SK-N-SH treated with all-trans-retinoic acid at 6 μM for 48 hours (cell line): Measurements from ENCODE around the gene NSMF.

Experiments used
- ATAC-seq: fragments of 200-7000 bp; cut with Tn5 transposase; 3 replicates; pipeline ENCODE4 v1.9.1; 2020; ENCODE audit warnings: mild to moderate bottlenecking, moderate library complexity
- ARNTL ChIP-seq: fragments of 450-650 bp; formaldehyde crosslinking; IDR thresholded peaks from 2 replicates; pipeline ENCODE4 v1.5.0; 2020; ENCODE audit warnings: low read depth, mild to moderate bottlenecking, moderate library complexity, borderline replicate concordance
- BACH2 ChIP-seq: fragments of 250-450 bp; sonication (Bioruptor Pico); IDR thresholded peaks from 2 replicates; pipeline ENCODE4 v1.9.0; 2021; ENCODE audit warnings: mild to moderate bottlenecking, borderline replicate concordance
- CSDC2 ChIP-seq: fragments of 250-450 bp; sonication (Bioruptor Pico); IDR thresholded peaks from 2 replicates; pipeline ENCODE4 v1.5.0; 2020; ENCODE audit warnings: mild to moderate bottlenecking, moderate library complexity
- ESRRG ChIP-seq: fragments of 250-450 bp; sonication (Bioruptor Pico); IDR thresholded peaks from 2 replicates; pipeline ENCODE4 v1.6.1; 2021; ENCODE audit warnings: mild to moderate bottlenecking
- ISL1 ChIP-seq: fragments of 250-450 bp; sonication (Bioruptor Pico); IDR thresholded peaks from 2 replicates; pipeline ENCODE4 v2.1.2; 2022; ENCODE audit warnings: mild to moderate bottlenecking, moderate library complexity
- OSR1 ChIP-seq: fragments of 250-450 bp; sonication (Bioruptor Pico); IDR thresholded peaks from 2 replicates; pipeline ENCODE4 v1.8.0; 2022; ENCODE audit warnings: moderate library complexity, mild to moderate bottlenecking, inconsistent platforms
- PPARA ChIP-seq: fragments of 250-450 bp; sonication (Bioruptor Pico); IDR thresholded peaks from 2 replicates; pipeline ENCODE4 v1.5.0; 2020; ENCODE audit warnings: mild to moderate bottlenecking, borderline replicate concordance
- RARB ChIP-seq: fragments of 250-450 bp; sonication (Bioruptor Pico); IDR thresholded peaks from 2 replicates; pipeline ENCODE4 v1.8.0; 2021; ENCODE audit warnings: mild to moderate bottlenecking, moderate library complexity
- SNAI2 ChIP-seq: fragments of 250-450 bp; sonication (Bioruptor Pico); IDR thresholded peaks from 2 replicates; pipeline ENCODE4 v1.5.0; 2020; ENCODE audit warnings: mild to moderate bottlenecking, moderate library complexity
- TCF4 ChIP-seq: fragments of 250-450 bp; sonication (Bioruptor Pico); IDR thresholded peaks from 2 replicates; pipeline ENCODE4 v1.8.0; 2021; ENCODE audit warnings: mild to moderate bottlenecking, moderate library complexity, borderline replicate concordance
- TOX ChIP-seq: fragments of 250-450 bp; sonication (Bioruptor Pico); IDR thresholded peaks from 2 replicates; pipeline ENCODE4 v1.8.0; 2021; ENCODE audit warnings: mild to moderate bottlenecking, moderate library complexity, borderline replicate concordance
- ZC3H10 ChIP-seq: fragments of 250-450 bp; sonication (Bioruptor Pico); IDR thresholded peaks from 2 replicates; pipeline ENCODE4 v1.5.1; 2021; ENCODE audit warnings: mild to moderate bottlenecking, moderate library complexity
- ZFP3 ChIP-seq: fragments of 250-450 bp; sonication (Bioruptor Pico); IDR thresholded peaks from 2 replicates; pipeline ENCODE4 v1.5.0; 2020; ENCODE audit warnings: mild to moderate bottlenecking, moderate library complexity
- ZFP30 ChIP-seq: fragments of 450-650 bp; formaldehyde crosslinking; IDR thresholded peaks from 2 replicates; pipeline ENCODE4 v1.5.0; 2022; ENCODE audit warnings: mild to moderate bottlenecking, moderate library complexity
- ZNF565 ChIP-seq: fragments of 450-650 bp; formaldehyde crosslinking; conservative IDR thresholded peaks from 2 replicates; pipeline ENCODE4 v1.5.0; 2020; ENCODE audit warnings: low read depth, mild to moderate bottlenecking, moderate library complexity
- ZNF70 ChIP-seq: fragments of 450-650 bp; formaldehyde crosslinking; IDR thresholded peaks from 2 replicates; pipeline ENCODE4 v1.5.0; 2020; ENCODE audit warnings: mild to moderate bottlenecking, moderate library complexity
- ZNF8 ChIP-seq: fragments of 450-650 bp; formaldehyde crosslinking; IDR thresholded peaks from 2 replicates; pipeline ENCODE4 v1.5.0; 2020; ENCODE audit warnings: mild to moderate bottlenecking, moderate library complexity
- TF ChIP-seq, protein P1 (sequence below): fragments of 250-450 bp; sonication (Bioruptor Pico); IDR thresholded peaks from 2 replicates; pipeline ENCODE4 v1.5.1; 2020; ENCODE audit warnings: low read depth, mild to moderate bottlenecking, moderate library complexity
- TF ChIP-seq, protein P2 (sequence below): fragments of 250-450 bp; sonication (Bioruptor Pico); IDR thresholded peaks from 2 replicates; pipeline ENCODE4 v1.5.1; 2021; ENCODE audit warnings: mild to moderate bottlenecking, moderate library complexity
- TF ChIP-seq, protein P3 (sequence below): fragments of 250-450 bp; sonication (Bioruptor Pico); IDR thresholded peaks from 2 replicates; pipeline ENCODE4 v1.8.0; 2020; ENCODE audit warnings: mild to moderate bottlenecking, moderate library complexity, borderline replicate concordance
- TF ChIP-seq, protein P4 (sequence below): fragments of 250-450 bp; sonication (Bioruptor Pico); IDR thresholded peaks from 2 replicates; pipeline ENCODE4 v1.8.0; 2021; ENCODE audit warnings: low read depth, mild to moderate bottlenecking, moderate library complexity, borderline replicate concordance
- TF ChIP-seq, protein P5 (sequence below): fragments of 250-450 bp; sonication (Bioruptor Pico); IDR thresholded peaks from 2 replicates; pipeline ENCODE4 v1.5.0; 2020; ENCODE audit warnings: mild to moderate bottlenecking, moderate library complexity

Gene NSMF

DNA sequence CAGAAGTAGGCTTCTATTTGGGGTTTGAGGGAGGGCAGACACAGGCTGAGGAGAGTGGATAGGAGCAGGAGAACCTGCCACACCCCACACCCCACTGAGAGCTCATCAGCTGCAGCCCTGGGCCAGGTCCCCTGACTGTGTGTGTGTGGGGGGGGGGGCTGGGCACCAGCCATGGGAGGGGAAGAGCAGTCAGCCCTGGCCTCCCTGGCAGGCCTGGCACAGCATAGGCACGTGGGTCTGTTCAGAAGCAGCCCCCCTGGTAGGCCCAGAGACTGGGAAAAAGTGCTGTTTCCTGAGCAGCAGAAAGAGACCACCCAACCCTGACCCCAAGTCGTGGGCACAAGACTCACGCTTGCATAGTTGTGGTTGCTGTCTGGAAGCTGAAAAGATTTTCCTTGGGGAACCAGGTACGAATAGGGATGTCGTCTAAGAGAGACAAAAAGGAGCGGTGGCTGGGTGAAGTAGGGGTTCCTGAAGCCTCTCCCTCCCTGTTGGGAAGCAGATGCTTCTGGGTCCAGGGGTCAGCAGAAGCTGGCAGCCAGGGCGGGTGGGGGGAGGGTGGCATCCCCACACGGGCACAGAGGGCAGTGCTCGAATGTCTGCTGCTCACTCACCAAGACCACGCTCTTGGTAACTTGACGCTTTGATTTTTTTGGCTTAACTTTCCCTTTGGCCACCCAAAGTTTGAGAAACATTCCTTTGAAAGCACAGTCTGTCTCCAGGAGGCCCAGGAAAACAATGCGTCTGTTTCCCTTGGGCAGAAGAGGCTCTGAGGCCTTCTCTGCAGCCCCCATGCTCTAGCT lies 2.9 kb downstream of the NSMF start:
- no peak for ATAC-seq
- TF ChIP-seq, protein P1, sequence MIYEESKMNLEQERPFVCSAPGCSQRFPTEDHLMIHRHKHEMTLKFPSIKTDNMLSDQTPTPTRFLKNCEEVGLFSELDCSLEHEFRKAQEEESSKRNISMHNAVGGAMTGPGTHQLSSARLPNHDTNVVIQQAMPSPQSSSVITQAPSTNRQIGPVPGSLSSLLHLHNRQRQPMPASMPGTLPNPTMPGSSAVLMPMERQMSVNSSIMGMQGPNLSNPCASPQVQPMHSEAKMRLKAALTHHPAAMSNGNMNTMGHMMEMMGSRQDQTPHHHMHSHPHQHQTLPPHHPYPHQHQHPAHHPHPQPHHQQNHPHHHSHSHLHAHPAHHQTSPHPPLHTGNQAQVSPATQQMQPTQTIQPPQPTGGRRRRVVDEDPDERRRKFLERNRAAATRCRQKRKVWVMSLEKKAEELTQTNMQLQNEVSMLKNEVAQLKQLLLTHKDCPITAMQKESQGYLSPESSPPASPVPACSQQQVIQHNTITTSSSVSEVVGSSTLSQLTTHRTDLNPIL (CRISPR knock-in tag): no peak
- TF ChIP-seq, protein P2, sequence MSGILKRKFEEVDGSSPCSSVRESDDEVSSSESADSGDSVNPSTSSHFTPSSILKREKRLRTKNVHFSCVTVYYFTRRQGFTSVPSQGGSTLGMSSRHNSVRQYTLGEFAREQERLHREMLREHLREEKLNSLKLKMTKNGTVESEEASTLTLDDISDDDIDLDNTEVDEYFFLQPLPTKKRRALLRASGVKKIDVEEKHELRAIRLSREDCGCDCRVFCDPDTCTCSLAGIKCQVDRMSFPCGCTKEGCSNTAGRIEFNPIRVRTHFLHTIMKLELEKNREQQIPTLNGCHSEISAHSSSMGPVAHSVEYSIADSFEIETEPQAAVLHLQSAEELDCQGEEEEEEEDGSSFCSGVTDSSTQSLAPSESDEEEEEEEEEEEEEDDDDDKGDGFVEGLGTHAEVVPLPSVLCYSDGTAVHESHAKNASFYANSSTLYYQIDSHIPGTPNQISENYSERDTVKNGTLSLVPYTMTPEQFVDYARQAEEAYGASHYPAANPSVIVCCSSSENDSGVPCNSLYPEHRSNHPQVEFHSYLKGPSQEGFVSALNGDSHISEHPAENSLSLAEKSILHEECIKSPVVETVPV: no peak
- TF ChIP-seq ESRRG (CRISPR knock-in tag) (no peak), OSR1 (CRISPR knock-in tag) (no peak), ZNF8 (no peak), ARNTL (CRISPR knock-in tag) (no peak), TOX (no peak), ZFP30 (no peak), RARB (CRISPR knock-in tag) (no peak), BACH2 (CRISPR knock-in tag) (no peak), SNAI2 (no peak)
- TF ChIP-seq, protein P3, sequence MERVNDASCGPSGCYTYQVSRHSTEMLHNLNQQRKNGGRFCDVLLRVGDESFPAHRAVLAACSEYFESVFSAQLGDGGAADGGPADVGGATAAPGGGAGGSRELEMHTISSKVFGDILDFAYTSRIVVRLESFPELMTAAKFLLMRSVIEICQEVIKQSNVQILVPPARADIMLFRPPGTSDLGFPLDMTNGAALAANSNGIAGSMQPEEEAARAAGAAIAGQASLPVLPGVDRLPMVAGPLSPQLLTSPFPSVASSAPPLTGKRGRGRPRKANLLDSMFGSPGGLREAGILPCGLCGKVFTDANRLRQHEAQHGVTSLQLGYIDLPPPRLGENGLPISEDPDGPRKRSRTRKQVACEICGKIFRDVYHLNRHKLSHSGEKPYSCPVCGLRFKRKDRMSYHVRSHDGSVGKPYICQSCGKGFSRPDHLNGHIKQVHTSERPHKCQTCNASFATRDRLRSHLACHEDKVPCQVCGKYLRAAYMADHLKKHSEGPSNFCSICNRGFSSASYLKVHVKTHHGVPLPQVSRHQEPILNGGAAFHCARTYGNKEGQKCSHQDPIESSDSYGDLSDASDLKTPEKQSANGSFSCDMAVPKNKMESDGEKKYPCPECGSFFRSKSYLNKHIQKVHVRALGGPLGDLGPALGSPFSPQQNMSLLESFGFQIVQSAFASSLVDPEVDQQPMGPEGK: no peak
- TF ChIP-seq, protein P4, sequence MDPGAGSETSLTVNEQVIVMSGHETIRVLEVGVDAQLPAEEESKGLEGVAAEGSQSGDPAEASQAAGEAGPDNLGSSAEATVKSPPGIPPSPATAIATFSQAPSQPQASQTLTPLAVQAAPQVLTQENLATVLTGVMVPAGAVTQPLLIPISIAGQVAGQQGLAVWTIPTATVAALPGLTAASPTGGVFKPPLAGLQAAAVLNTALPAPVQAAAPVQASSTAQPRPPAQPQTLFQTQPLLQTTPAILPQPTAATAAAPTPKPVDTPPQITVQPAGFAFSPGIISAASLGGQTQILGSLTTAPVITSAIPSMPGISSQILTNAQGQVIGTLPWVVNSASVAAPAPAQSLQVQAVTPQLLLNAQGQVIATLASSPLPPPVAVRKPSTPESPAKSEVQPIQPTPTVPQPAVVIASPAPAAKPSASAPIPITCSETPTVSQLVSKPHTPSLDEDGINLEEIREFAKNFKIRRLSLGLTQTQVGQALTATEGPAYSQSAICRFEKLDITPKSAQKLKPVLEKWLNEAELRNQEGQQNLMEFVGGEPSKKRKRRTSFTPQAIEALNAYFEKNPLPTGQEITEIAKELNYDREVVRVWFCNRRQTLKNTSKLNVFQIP (CRISPR knock-in tag): no peak
- TF ChIP-seq, protein P5, sequence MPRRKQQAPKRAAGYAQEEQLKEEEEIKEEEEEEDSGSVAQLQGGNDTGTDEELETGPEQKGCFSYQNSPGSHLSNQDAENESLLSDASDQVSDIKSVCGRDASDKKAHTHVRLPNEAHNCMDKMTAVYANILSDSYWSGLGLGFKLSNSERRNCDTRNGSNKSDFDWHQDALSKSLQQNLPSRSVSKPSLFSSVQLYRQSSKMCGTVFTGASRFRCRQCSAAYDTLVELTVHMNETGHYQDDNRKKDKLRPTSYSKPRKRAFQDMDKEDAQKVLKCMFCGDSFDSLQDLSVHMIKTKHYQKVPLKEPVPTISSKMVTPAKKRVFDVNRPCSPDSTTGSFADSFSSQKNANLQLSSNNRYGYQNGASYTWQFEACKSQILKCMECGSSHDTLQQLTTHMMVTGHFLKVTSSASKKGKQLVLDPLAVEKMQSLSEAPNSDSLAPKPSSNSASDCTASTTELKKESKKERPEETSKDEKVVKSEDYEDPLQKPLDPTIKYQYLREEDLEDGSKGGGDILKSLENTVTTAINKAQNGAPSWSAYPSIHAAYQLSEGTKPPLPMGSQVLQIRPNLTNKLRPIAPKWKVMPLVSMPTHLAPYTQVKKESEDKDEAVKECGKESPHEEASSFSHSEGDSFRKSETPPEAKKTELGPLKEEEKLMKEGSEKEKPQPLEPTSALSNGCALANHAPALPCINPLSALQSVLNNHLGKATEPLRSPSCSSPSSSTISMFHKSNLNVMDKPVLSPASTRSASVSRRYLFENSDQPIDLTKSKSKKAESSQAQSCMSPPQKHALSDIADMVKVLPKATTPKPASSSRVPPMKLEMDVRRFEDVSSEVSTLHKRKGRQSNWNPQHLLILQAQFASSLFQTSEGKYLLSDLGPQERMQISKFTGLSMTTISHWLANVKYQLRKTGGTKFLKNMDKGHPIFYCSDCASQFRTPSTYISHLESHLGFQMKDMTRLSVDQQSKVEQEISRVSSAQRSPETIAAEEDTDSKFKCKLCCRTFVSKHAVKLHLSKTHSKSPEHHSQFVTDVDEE (CRISPR knock-in tag): no peak
- TF ChIP-seq, all 23 proteins: peak for 0

DNA sequence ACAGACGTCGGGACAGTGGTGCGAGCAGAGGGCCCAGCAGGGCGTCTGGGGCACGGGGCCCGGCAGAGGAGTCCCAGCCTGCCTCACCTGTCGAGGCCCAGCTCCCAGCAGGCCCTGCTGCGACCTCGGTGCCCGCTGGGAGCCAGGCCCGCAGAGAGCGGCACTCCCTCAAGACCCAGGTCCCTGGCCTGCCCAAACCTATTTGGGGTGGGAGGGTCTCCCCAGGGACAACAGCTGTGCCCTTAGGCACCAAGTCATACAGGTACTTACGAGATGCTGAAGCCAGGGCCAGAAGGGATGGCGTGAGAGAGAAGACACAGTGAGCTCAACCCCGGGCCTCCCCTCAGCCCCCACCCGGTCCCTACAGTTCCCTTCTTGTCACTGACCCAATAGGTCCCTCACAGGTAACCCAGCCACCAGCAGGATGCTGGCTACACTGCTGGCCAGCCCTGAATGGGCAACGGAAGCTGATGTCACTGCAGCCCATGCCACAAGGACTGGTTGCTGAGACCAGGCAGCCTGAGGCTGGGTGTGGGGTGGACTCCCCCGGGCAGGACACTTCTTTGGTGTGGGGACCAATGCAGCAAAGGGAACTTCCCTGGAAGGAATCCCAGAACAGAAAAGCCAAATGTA lies 3.7 kb downstream of the NSMF start:
- ATAC-seq: no peak
- TF ChIP-seq ZNF565: no peak

DNA sequence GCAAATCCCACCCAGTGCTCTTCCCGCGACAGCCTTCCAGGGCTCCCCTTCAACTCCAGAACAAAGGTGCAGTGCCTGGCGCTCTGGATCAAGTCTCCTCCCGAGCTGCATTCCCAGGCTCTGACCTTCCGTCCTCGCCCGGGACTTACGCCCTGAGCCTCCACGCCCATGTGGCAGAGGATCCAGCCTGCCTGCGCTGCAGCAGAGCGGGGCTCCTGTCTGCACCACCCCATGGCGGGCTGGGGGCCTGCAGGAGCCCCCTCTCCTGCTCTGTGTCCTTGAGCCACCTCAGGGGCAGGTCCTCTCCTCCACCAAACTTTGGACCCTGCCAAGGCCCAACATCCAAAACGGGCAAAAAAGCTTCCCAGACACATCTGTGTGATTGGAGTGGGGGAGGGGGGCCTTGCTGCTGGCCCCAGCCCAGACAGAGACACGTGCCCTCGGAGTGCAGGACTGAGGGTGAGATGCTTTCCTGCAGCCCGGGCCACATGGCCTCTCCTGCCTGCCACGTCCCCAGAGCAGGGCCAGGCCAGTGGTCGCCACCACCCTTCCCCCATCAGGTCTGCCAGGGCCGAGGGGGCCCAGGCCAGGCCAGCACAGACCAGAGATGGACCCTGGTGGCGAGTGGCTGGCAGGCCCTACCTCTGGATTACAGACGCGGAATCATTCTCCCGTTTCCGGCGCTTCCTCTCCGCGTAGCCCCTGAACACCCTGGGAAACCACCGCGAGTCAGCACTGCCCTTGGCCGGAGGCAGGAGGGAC lies 4.4 kb downstream of the NSMF start:
- no peak; the same call in 2 of the 3 replicates for ATAC-seq
- TF ChIP-seq, protein P1 (CRISPR knock-in tag): no peak
- TF ChIP-seq ZNF8 (no peak), ZFP3 (CRISPR knock-in tag) (no peak), ARNTL (CRISPR knock-in tag) (no peak), ZNF70 (CRISPR knock-in tag) (no peak), ZFP30 (no peak), SNAI2 (no peak), CSDC2 (CRISPR knock-in tag) (no peak), ISL1 (CRISPR knock-in tag) (no peak), OSR1 (CRISPR knock-in tag) (no peak), PPARA (CRISPR knock-in tag) (no peak), TCF4 (no peak), ZC3H10 (CRISPR knock-in tag) (no peak)
- TF ChIP-seq, protein P2: no peak
